Measurements from ENCODE around the gene CPNE4. TPM values are rescaled to one million over a fixed set of nuclear protein-coding genes. Genes with fewer than 3 reads are reported as not detected.
A peak's percentile ranks its signal among the peaks of the same experiment; 100 is the strongest.
"Not testable (repeated sequence)": the region's sequence is repeated elsewhere in the genome, so short reads cannot be mapped to it uniquely, and the experiment has no call there.

CPNE4 gene
- total RNA-seq, 1 donor from 2014 or later, result 0.05 TPM

- DNase-seq (ENCODE audit: low read depth), result no peak
These were observed 499.2 kb downstream of the CPNE4 start for GRCh38 chr3:131535596-131535995.

DNA sequence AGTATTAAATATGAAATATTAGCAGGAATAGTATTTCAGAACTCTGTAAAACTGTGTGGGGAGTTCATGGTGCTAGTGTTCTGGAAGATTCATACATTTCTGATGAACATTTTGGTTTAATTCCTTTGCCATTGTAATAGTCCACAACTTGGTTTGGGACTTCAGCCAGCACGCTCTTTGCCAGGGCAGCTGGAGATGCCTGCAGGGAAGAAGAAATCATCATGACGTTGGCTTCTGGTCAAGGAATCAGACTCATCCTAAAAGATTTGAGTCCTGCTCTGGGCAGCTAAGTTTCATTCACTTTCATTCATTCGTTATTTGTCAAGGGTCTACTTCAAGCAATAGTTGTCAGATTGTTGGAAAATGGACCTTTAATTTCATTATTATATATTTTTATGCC lies 499.7 kb downstream of the CPNE4 start:
- DNase-seq (ENCODE audit: low read depth), result no peak

DNA sequence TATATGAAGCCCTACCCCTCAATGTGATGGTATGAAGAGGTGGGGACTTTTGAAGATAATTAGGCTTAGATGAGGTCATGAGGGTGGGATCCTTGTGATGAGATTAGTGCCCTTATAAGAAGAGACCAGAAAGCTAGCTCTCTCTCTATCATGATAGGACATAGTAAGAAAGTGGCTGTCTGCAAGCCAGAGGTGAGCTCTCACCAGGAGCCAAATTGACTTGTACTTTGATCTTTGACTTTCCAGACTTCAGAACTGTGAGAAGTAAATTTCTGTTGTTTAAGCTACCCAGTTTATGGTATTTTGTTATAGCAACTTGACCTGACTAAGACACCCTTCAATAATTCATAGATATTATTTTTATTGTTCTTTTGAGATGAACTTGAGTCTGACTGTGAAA lies 502.2 kb downstream of the CPNE4 start:
- no peak for DNase-seq (ENCODE audit: low read depth)

GRCh38 chr3:131530843-131531242 lies 504.0 kb downstream of the CPNE4 start:
- DNase-seq (ENCODE audit: low read depth), result no peak

GRCh38 chr3:131530388-131530787 lies 504.4 kb downstream of the CPNE4 start:
- DNase-seq (ENCODE audit: low read depth), result no peak

DNA sequence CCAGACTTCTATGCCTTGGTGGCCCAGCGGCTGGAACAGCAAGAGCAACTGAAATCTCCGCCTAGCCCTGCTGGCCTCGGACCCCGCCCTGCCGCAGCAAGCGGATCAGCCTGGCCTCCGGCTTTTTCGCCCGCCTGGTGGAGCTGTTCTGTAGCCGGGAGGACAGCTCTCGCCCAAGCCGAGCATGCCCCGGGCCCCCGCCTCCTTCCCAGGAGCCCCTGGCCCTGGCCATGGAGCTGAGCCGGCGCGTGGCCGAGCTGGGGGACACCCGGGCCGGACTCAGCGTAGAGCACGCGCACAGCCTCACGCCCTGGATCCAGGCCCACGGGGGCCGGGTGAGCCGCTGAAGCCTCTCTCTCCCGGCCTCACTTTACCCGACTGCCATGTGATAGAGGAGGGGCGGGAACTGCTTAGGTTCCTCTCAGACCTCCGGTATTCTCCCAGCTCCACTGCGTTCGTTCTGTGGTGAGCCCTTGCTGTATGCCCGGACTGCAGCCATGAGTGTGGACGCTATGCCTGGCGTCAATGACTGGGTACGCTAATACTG lies 507.9 kb downstream of the CPNE4 start:
- peak; percentile 36 for DNase-seq (ENCODE audit: low read depth)

GRCh38 chr3:131518680-131519079 lies 516.1 kb downstream of the CPNE4 start:
- no peak for DNase-seq (ENCODE audit: low read depth)

DNA sequence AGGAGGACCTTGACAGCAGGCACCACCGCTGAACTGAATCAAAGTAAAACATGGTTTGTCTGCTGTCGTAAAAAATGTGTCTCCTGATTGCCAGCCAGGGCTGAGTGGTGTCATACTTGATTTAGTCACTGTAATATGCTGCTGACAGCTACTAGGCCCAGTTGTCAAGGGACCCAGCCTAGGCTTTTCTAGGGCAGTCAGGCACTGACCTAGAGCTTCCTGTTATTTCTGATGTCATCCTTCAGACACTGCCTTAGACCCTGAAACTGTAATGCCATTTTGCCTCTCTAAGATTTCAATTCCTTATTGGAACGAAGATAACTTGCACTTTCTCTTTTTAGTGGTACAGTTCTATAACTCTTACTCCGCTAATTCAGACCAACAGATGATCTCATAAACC lies 529.4 kb downstream of the CPNE4 start:
- DNase-seq (ENCODE audit: low read depth), result no peak

DNA sequence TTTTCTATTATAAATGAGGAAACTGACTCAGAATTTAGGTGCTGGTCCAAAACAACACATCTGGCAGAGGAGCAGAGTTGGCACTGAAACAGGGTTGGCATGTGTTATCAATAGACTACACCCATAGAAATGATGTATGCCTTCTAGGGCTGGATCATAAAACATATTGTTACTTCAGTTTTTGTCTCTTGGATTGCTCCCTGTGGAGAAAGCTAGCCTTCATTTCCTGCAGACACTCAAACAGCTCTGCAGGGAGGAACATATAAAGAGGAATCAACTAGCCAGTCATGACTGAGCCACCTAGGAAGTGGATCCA lies 531.5 kb downstream of the CPNE4 start:
- no peak for DNase-seq (ENCODE audit: low read depth)

GRCh38 chr3:131502530-131503319 lies 532.1 kb downstream of the CPNE4 start, which contains the start of gene MRPL3:
MRPL3 (minus strand) TSS chr3:131502971; CDS start chr3:131502821, 150 bp downstream.
- DNase-seq (ENCODE audit: low read depth), result peak; percentile 69

DNA sequence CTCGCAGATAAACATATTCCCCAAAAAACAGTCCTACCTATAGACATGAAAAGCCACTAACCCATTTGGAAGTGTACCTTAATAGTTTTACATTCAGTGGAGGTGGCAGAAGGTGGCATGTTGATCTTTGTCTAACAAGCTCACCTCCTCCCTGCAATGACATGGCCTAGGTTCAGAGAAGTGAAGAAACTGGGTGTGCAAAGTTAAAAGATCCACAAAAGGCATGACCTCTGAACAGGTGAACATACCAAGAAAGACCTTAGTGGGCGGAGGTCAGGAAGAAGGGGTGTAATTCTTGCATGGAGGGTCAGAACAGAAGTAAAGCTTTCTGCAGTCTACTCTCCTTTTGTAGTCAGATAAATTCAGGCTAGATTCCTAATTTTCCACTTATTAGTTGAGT lies 532.9 kb downstream of the CPNE4 start:
- no peak for DNase-seq (ENCODE audit: low read depth)

DNA sequence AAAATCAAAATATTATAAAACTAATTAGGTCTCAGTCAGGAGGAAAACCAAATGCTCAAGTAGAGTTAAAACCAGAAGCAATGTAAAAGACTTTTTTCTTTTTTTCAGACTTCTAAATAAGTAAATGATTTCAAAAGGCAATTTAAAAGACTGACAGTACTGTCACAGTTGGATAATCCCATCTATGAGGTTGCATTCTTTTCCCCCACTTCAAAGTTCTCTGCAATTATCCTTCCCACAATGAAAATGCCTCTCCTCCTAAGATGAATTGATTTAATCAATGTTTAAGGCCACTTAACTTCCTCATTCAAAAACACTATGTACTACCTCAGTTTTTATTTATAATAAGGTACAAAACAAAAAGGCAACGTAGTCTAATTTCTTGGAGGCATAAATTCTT lies 540.1 kb downstream of the CPNE4 start:
- peak; percentile 90 for DNase-seq (ENCODE audit: low read depth)

- no peak for DNase-seq (ENCODE audit: low read depth)
These were observed 543.0 kb downstream of the CPNE4 start for GRCh38 chr3:131491775-131492174.

- no peak for DNase-seq (ENCODE audit: low read depth)
These were observed 543.7 kb downstream of the CPNE4 start for GRCh38 chr3:131491084-131491483.

- DNase-seq (ENCODE audit: low read depth), result not testable (repeated sequence)
These were observed 548.3 kb downstream of the CPNE4 start for GRCh38 chr3:131486545-131486944.

DNA sequence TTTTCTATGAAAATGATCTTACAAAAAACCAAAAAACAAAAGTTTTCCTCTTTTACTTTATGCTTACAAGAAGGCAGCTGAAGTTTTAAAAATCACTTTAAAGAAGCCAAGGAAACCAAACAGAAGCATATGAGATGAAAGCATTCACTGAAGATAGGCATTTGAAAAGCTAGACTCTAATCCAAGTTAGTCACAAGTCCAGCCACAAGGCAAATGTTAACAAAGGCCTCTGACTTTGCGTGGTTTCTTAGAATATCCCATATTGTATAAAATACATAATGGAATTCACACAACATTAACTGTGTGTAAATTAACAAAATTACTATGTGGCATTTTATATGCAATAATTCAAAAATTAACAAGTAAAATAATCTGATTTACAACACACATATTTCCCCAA lies 549.7 kb downstream of the CPNE4 start:
- peak; percentile 37 for DNase-seq (ENCODE audit: low read depth)

DNA sequence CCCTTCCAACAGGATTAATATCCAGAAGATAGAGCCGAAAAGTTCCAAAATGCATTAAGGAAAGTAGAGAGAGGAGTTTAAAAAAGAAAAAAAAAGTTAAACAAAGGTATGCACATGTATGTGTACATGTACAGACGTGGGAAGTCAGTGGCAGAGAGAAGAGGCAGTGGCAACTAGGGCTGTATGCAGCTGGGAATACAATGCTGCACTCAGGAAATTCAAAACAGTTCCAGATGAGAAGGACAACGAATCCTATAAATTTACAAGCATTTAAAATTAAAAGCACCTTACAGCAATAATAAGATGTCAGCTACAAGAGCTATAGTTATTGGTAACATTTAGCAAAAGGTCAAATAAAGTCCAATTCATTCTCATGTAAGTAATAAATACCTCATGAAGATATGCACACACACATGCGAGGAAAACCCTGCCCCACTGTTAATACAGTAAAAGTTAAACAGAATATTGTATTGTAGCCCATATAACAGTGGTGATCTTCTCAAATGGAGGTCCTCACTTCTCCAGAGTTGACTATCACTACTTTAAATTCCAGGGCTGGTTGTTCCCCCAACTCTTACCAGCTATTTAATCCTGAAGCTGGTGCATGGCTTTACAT lies 550.2 kb downstream of the CPNE4 start:
- no peak for DNase-seq (ENCODE audit: low read depth)
